NCI-H774 (cell line): ENCODE data around the gene P2RY11.

Experiments used
- DNase-seq: peaks from one replicate; lab custom pipeline; 2025; lab: John Stamatoyannopoulos, UW

Gene P2RY11

GRCh38 chr19:10093295-10094186 lies 18.0 kb upstream of the P2RY11 start:
- no peak for DNase-seq

DNA sequence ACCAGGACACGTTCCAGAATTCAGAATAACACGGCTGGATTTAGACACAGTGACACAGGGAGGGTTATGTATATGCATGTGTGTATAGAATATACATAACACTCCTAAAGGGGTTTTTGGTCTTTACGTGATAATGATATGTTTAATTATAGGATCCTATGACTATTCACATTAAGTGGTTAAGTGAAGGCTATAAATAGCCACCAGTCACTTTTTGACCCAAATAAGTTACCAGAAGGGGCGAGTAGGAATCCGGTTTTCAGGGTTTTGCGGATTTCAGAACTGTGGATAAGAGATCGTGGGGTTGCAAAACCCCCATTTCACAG lies 15.9 kb upstream of the P2RY11 start:
- DNase-seq = no peak

GRCh38 chr19:10095948-10096614 lies 15.4 kb upstream of the P2RY11 start:
- peak; percentile 93 for DNase-seq

GRCh38 chr19:10096615-10096963 lies 14.9 kb upstream of the P2RY11 start:
- DNase-seq = no peak

GRCh38 chr19:10100163-10100785 lies 11.2 kb upstream of the P2RY11 start:
- DNase-seq = no peak

- no peak for DNase-seq
Observed at GRCh38 chr19:10102787-10103236, 8.7 kb upstream of the P2RY11 start.

DNA sequence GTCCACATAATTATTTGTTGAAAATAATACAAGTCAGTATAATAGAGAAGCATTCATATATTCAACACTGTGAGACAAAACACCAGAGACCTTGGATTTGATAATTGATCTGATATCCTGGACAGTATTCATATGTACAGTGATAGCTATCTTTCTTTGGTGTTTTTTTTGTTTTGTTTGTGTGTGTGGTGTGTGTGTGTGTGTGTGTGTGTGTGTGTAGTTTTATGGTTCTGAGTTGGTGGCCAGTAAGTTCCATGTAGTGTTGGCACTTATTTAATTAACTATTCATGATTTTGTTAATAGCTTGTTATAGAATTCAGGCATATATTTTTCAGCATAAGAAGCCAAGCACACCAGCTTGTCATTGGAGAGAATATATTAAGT lies 7.4 kb upstream of the P2RY11 start:
- DNase-seq = no peak

DNA sequence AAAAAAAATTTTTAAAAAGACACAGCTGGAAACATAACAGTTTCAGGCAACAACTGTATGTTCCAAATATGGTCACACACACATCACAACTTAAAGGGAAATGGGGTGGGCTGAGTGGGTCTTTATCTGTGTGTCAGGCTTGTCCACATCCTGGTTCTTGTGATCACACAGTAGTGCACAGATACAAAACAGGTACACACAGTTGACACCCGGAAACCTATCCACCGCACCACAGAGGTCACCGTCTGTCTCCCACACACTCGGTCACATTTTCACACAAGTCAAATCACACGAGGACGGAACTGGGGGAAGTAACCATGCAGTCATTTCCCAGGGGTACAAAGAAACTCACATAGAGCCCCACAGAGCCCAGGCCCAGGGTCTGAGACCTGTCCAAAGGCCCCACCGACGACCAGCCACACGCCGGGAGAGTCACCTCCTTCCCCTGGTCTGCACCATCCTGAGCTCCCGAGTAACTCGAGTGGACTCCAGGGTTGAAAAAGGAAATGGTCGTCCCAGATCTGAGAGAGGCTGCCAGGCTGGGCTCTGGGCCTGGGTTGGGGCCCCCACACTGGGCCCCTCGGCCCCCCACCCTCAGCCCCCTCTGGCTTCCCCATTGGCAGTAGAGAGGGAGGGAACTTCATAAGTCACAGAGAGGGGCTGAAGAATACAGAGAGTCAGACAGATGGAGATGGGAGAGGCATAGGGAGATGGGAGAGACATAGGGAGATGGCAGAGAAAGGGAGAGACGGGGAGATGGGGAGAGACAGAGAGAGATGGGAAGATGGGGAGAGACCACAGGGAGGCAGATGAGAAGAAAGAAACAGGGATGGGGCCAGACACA lies 6.6 kb upstream of the P2RY11 start:
- no peak for DNase-seq

GRCh38 chr19:10105509-10106099 lies 5.9 kb upstream of the P2RY11 start:
- no peak for DNase-seq

- peak; percentile 96 for DNase-seq
Observed at GRCh38 chr19:10106100-10106936, 5.2 kb upstream of the P2RY11 start, which contains the start of gene PPAN. PPAN (plus strand) TSS chr19:10106362; CDS start chr19:10106395, 33 bp downstream.

- no peak for DNase-seq
Observed at GRCh38 chr19:10107254-10107653, 4.2 kb upstream of the P2RY11 start.

- no peak for DNase-seq
Observed at GRCh38 chr19:10107817-10108367, 3.6 kb upstream of the P2RY11 start.

GRCh38 chr19:10109528-10109927 lies 2.0 kb upstream of the P2RY11 start:
- no peak for DNase-seq

GRCh38 chr19:10110076-10110971 lies 1.2 kb upstream of the P2RY11 start:
- DNase-seq = no peak

GRCh38 chr19:10110972-10111317 lies 548 bp upstream of the P2RY11 start:
- DNase-seq = no peak

DNA sequence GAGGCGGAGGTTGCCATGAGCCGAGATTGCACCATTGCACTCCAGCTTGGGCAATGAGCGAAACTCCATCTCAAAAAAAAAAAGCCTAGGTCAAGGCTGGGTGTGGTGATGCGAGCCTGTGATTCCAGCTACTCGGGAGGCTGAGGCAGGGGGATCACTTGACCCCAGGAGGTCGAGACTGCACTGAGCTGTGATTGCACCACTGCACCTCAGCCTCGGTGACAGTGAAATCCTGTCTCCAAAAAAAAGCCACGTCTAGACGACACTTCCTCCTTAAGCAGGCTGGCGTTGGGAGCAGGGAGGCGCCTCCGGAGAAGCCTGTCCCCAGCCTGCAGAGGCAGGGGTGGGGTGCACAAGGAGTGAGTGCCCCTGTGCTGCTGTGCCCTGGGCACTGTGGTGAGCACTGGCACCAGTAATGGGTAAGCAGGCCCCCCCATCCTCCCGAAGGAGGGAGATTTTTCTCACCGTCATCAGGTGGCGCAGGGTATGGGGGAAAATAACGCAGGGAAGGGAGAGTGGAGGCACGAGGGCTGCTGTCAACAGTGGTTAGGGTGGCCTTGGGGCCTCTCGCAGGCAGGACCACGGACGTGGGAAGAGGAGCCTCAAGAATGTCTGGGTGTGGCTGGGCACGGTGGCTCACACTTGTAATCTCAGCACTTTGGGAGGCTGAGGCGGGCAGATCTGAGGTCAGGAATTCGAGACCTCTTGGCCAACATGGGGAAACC lies 706 bp downstream of the P2RY11 start:
- no peak for DNase-seq

DNA sequence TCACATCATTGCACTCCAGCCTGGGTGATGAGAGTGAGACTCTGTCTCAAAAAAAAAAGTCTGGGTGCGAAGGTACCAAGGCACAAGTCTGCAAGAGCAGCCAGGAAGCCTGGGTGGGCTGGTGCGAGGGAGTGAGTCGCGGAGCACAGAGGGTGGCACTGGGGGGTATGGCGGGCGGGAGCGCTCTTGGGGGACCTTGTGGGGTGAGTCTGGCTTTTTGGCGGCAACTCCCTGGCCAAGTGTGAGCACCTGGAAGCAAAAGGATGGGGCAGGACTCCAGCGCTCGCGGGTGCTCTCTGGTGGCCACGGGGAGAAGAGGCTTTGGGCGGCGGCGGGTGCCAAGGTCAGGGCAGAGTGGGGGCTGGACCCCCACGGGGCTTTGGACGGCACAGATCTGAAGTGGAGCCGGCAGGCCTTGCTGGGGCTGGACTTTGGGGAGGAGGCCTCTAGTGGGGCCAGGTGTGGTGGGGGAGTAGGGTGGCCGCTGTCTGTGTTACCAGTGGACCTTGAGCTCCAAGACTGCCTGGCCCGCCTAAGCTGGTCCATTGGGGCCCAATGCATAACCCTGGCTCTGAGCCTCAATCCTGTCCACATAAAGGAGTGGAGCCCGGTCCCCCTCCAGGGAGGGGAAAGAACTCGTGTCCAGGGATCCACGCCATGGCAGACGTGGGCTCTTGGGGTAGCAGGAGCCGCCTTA lies 1.6 kb downstream of the P2RY11 start:
- no peak for DNase-seq

DNA sequence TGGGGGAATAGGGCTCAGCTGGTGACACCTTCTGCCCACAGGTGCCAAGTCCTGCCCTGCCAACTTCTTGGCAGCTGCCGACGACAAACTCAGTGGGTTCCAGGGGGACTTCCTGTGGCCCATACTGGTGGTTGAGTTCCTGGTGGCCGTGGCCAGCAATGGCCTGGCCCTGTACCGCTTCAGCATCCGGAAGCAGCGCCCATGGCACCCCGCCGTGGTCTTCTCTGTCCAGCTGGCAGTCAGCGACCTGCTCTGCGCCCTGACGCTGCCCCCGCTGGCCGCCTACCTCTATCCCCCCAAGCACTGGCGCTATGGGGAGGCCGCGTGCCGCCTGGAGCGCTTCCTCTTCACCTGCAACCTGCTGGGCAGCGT lies 2.1 kb downstream of the P2RY11 start:
- no peak for DNase-seq
